Measurements from ENCODE around the gene TENM3.

TENM3 gene

DNA sequence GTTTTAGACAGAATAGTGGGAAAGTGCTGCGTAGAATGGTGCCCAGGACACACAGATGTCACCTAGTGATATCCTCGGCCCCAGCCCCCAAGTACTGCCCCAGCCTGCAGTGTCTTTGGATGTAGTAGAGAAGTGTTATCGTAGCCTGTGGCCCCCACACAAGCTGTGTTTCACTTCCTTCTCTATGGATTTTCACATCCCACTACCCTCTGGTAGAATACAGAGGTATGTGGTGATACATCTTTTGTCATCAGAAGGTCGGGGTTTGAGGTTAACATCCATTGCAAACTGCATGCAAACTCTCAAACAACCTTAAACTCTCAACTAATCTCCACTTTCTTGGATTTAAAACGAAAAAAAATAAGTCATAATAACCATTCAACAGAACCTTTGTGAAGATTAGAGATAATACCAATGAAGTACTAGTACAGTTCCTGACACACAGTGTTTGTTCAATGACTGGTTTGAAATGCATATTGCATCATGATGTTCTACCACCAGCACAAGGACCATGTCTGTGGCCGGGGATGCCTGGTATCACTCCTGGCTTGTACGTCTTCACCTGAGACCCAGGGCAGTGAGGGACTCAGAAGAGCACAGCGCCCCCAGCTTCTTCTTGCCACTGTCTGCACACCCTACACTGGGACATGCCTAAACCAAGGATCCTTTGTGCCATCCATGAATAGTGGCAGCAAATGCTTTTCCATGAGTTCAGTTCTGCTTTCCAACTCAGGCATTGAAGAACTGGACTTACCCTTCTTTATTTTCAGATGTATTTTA is 406.7 kb downstream of the TENM3 start:
- H3K9me3 ChIP-seq (ENCODE audit: control insufficient read depth in 1 of 2, low read length in 2 of 2) = no peaks in the 10 kb centered on the region
- H3K36me3 ChIP-seq (ENCODE audit: control insufficient read depth in 1 of 2, insufficient read depth in 2 of 2, low read length in 2 of 2) = no peaks in the 10 kb centered on the region
- H3K27ac ChIP-seq (ENCODE audit: low read depth, low read length) = no peak overlapping the region
- no peaks in the 10 kb centered on the region for H3K27me3 ChIP-seq (ENCODE audit: control insufficient read depth in 1 of 2, insufficient read depth in 2 of 2, low read length in 2 of 2)
- H3K4me3 ChIP-seq (ENCODE audit: low read depth in 1 of 2, low read length in 2 of 2) = no peak overlapping the region
- H3K9ac ChIP-seq (ENCODE audit: low read depth in 1 of 2, low read length in 2 of 2) = no peak overlapping the region
- H3K4me1 ChIP-seq (ENCODE audit: control insufficient read depth in 1 of 2, insufficient read depth in 2 of 2, low read length in 2 of 2) = no peaks in the 10 kb centered on the region

GRCh38 chr4:182653596-182653995 is 410.4 kb downstream of the TENM3 start:
- Histone ChIP-seq H3K9ac (ENCODE audit: low read depth in 1 of 2, low read length in 2 of 2) (no peak overlapping the region), H3K36me3 (ENCODE audit: control insufficient read depth in 1 of 2, insufficient read depth in 2 of 2, low read length in 2 of 2) (no peaks in the 10 kb centered on the region), H3K4me1 (ENCODE audit: control insufficient read depth in 1 of 2, insufficient read depth in 2 of 2, low read length in 2 of 2) (no peaks in the 10 kb centered on the region), H3K4me3 (ENCODE audit: low read depth in 1 of 2, low read length in 2 of 2) (no peak overlapping the region), H3K27me3 (ENCODE audit: control insufficient read depth in 1 of 2, insufficient read depth in 2 of 2, low read length in 2 of 2) (no peaks in the 10 kb centered on the region), H3K27ac (ENCODE audit: low read depth, low read length) (no peak overlapping the region), H3K9me3 (ENCODE audit: control insufficient read depth in 1 of 2, low read length in 2 of 2) (no peaks in the 10 kb centered on the region)

DNA sequence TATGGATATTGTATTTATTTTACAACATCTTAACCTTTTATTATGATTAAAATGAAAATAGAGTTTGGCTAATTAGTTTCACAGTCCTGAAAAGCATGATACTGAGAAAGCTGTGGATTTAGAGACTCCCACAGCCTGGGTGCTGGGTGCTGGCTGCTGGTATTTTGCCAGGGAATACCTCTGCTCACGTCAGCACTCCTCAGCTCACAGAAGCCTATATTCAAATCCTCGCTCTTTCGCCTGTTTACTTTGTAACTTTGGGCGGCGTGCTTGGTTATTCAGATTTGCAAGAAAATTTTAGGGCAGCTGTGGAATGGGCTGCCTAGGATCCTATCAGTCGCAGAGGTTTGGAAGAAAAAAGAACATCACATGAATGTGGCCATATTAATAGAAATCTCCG is 412.1 kb downstream of the TENM3 start:
- H3K27ac ChIP-seq (ENCODE audit: low read depth, low read length) = no peak overlapping the region
- no peaks in the 10 kb centered on the region for H3K27me3 ChIP-seq (ENCODE audit: control insufficient read depth in 1 of 2, insufficient read depth in 2 of 2, low read length in 2 of 2)
- no peaks in the 10 kb centered on the region for H3K36me3 ChIP-seq (ENCODE audit: control insufficient read depth in 1 of 2, insufficient read depth in 2 of 2, low read length in 2 of 2)
- H3K4me1 ChIP-seq (ENCODE audit: control insufficient read depth in 1 of 2, insufficient read depth in 2 of 2, low read length in 2 of 2) = no peaks in the 10 kb centered on the region
- no peaks in the 10 kb centered on the region for H3K9me3 ChIP-seq (ENCODE audit: control insufficient read depth in 1 of 2, low read length in 2 of 2)
- no peak overlapping the region for H3K9ac ChIP-seq (ENCODE audit: low read depth in 1 of 2, low read length in 2 of 2)
- H3K4me3 ChIP-seq (ENCODE audit: low read depth in 1 of 2, low read length in 2 of 2) = no peak overlapping the region

DNA sequence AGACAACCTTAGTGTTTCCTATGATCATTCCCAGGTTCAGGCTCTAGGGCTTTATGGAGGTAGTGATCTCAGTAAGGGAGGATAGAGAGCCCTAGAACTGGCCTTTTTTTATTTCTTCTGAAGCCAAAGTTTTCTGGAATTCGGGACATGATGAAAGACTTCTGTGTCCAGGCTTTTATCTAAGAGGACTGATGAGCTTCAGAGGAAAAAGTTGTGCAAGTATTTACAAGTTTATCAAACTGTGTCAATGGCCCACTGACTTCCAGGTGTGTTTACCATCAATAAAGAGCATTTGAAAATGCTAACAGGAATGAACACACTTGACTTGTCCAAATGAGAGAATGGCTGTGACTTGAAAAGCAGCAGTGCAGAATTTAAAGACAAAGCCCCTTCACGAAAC is 419.3 kb downstream of the TENM3 start:
- Histone ChIP-seq H3K36me3 (ENCODE audit: control insufficient read depth in 1 of 2, insufficient read depth in 2 of 2, low read length in 2 of 2) (no peaks in the 10 kb centered on the region), H3K4me3 (ENCODE audit: low read depth in 1 of 2, low read length in 2 of 2) (no peak overlapping the region), H3K4me1 (ENCODE audit: control insufficient read depth in 1 of 2, insufficient read depth in 2 of 2, low read length in 2 of 2) (no peaks in the 10 kb centered on the region), H3K9me3 (ENCODE audit: control insufficient read depth in 1 of 2, low read length in 2 of 2) (no peaks in the 10 kb centered on the region), H3K27ac (ENCODE audit: low read depth, low read length) (no peak overlapping the region), H3K27me3 (ENCODE audit: control insufficient read depth in 1 of 2, insufficient read depth in 2 of 2, low read length in 2 of 2) (no peaks in the 10 kb centered on the region), H3K9ac (ENCODE audit: low read depth in 1 of 2, low read length in 2 of 2) (no peak overlapping the region)

- Histone ChIP-seq H3K9ac (ENCODE audit: low read depth in 1 of 2, low read length in 2 of 2) (no peak overlapping the region), H3K36me3 (ENCODE audit: control insufficient read depth in 1 of 2, insufficient read depth in 2 of 2, low read length in 2 of 2) (no peaks in the 10 kb centered on the region), H3K9me3 (ENCODE audit: control insufficient read depth in 1 of 2, low read length in 2 of 2) (no peaks in the 10 kb centered on the region), H3K4me3 (ENCODE audit: low read depth in 1 of 2, low read length in 2 of 2) (no peak overlapping the region), H3K4me1 (ENCODE audit: control insufficient read depth in 1 of 2, insufficient read depth in 2 of 2, low read length in 2 of 2) (no peaks in the 10 kb centered on the region), H3K27ac (ENCODE audit: low read depth, low read length) (no peak overlapping the region), H3K27me3 (ENCODE audit: control insufficient read depth in 1 of 2, insufficient read depth in 2 of 2, low read length in 2 of 2) (no peaks in the 10 kb centered on the region)
Measured at GRCh38 chr4:182671231-182671630, 428.0 kb downstream of the TENM3 start.

DNA sequence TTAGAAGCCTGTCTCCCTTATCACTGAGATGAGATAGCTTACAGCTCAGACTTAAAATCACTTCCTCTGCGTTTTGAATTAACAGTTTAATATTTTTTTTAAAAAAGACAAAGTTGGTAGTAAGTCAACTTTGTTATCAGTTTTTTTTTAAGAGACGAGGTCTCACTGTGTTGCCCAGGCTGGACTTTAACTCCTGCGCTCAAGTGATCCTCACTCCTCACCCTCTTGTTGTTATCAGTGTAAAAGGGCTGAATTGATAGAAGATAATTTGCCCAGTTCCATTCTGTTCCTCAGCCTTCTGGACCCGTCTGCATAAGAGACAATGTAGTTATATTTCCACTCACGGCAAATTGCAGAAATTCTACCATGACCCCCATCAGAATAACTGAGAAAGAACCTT is 428.5 kb downstream of the TENM3 start:
- no peak overlapping the region for H3K4me3 ChIP-seq (ENCODE audit: low read depth in 1 of 2, low read length in 2 of 2)
- H3K27ac ChIP-seq (ENCODE audit: low read depth, low read length) = no peak overlapping the region
- H3K27me3 ChIP-seq (ENCODE audit: control insufficient read depth in 1 of 2, insufficient read depth in 2 of 2, low read length in 2 of 2) = no peaks in the 10 kb centered on the region
- no peak overlapping the region for H3K9ac ChIP-seq (ENCODE audit: low read depth in 1 of 2, low read length in 2 of 2)
- no peaks in the 10 kb centered on the region for H3K4me1 ChIP-seq (ENCODE audit: control insufficient read depth in 1 of 2, insufficient read depth in 2 of 2, low read length in 2 of 2)
- H3K36me3 ChIP-seq (ENCODE audit: control insufficient read depth in 1 of 2, insufficient read depth in 2 of 2, low read length in 2 of 2) = no peaks in the 10 kb centered on the region
- no peaks in the 10 kb centered on the region for H3K9me3 ChIP-seq (ENCODE audit: control insufficient read depth in 1 of 2, low read length in 2 of 2)

- Histone ChIP-seq H3K4me1 (ENCODE audit: control insufficient read depth in 1 of 2, insufficient read depth in 2 of 2, low read length in 2 of 2) (no peaks in the 10 kb centered on the region), H3K27me3 (ENCODE audit: control insufficient read depth in 1 of 2, insufficient read depth in 2 of 2, low read length in 2 of 2) (no peaks in the 10 kb centered on the region), H3K4me3 (ENCODE audit: low read depth in 1 of 2, low read length in 2 of 2) (no peak overlapping the region), H3K27ac (ENCODE audit: low read depth, low read length) (no peak overlapping the region), H3K9me3 (ENCODE audit: control insufficient read depth in 1 of 2, low read length in 2 of 2) (no peaks in the 10 kb centered on the region), H3K9ac (ENCODE audit: low read depth in 1 of 2, low read length in 2 of 2) (no peak overlapping the region), H3K36me3 (ENCODE audit: control insufficient read depth in 1 of 2, insufficient read depth in 2 of 2, low read length in 2 of 2) (no peaks in the 10 kb centered on the region)
Measured at GRCh38 chr4:182678590-182678989, 435.4 kb downstream of the TENM3 start.

DNA sequence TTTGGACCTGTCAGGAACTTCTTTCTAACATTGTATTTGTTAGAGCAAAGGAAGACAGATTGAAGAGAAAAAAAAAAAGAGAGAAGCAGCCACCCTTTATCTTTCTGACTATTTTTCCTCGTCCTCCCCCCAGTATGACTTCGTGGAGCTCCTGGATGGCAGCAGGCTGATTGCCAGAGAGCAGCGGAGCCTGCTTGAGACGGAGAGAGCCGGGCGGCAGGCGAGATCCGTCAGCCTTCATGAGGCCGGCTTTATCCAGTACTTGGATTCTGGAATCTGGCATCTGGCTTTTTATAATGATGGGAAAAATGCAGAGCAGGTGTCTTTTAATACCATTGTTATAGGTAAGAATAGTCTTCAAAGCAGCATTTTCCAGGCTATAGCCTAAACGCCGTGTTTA is 436.3 kb downstream of the TENM3 start:
- no peaks in the 10 kb centered on the region for H3K4me1 ChIP-seq (ENCODE audit: control insufficient read depth in 1 of 2, insufficient read depth in 2 of 2, low read length in 2 of 2)
- H3K27ac ChIP-seq (ENCODE audit: low read depth, low read length) = no peak overlapping the region
- H3K9me3 ChIP-seq (ENCODE audit: control insufficient read depth in 1 of 2, low read length in 2 of 2) = no peaks in the 10 kb centered on the region
- H3K4me3 ChIP-seq (ENCODE audit: low read depth in 1 of 2, low read length in 2 of 2) = no peak overlapping the region
- no peaks in the 10 kb centered on the region for H3K36me3 ChIP-seq (ENCODE audit: control insufficient read depth in 1 of 2, insufficient read depth in 2 of 2, low read length in 2 of 2)
- H3K9ac ChIP-seq (ENCODE audit: low read depth in 1 of 2, low read length in 2 of 2) = no peak overlapping the region
- H3K27me3 ChIP-seq (ENCODE audit: control insufficient read depth in 1 of 2, insufficient read depth in 2 of 2, low read length in 2 of 2) = no peaks in the 10 kb centered on the region

GRCh38 chr4:182680234-182680653 is 437.0 kb downstream of the TENM3 start:
- no peaks in the 10 kb centered on the region for H3K27me3 ChIP-seq (ENCODE audit: control insufficient read depth in 1 of 2, insufficient read depth in 2 of 2, low read length in 2 of 2)
- no peak overlapping the region for H3K27ac ChIP-seq (ENCODE audit: low read depth, low read length)
- no peaks in the 10 kb centered on the region for H3K4me1 ChIP-seq (ENCODE audit: control insufficient read depth in 1 of 2, insufficient read depth in 2 of 2, low read length in 2 of 2)
- H3K9me3 ChIP-seq (ENCODE audit: control insufficient read depth in 1 of 2, low read length in 2 of 2) = no peaks in the 10 kb centered on the region
- H3K4me3 ChIP-seq (ENCODE audit: low read depth in 1 of 2, low read length in 2 of 2) = no peak overlapping the region
- no peak overlapping the region for H3K9ac ChIP-seq (ENCODE audit: low read depth in 1 of 2, low read length in 2 of 2)
- no peaks in the 10 kb centered on the region for H3K36me3 ChIP-seq (ENCODE audit: control insufficient read depth in 1 of 2, insufficient read depth in 2 of 2, low read length in 2 of 2)

DNA sequence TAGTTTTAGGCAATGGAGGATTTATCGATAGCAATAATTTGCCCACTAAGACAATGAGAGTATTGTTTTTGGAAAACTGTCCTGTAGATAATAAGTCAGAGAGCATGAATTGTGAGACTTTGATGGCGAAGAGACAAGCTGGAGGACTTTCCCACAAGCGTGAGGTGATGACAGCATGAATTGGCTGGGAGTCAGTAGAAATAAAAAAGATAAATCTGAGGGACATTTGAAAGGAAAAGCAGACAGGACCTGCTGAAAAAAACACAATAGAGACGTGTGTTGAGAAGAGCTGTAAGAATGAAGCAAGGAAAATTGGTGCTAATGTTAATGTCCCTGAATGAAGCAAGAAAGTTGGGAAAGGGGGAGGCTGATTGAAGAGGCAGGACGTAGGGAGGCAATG is 440.5 kb downstream of the TENM3 start:
- H3K36me3 ChIP-seq (ENCODE audit: control insufficient read depth in 1 of 2, insufficient read depth in 2 of 2, low read length in 2 of 2) = no peaks in the 10 kb centered on the region
- H3K27me3 ChIP-seq (ENCODE audit: control insufficient read depth in 1 of 2, insufficient read depth in 2 of 2, low read length in 2 of 2) = no peaks in the 10 kb centered on the region
- H3K9ac ChIP-seq (ENCODE audit: low read depth in 1 of 2, low read length in 2 of 2) = no peak overlapping the region
- H3K27ac ChIP-seq (ENCODE audit: low read depth, low read length) = no peak overlapping the region
- H3K4me1 ChIP-seq (ENCODE audit: control insufficient read depth in 1 of 2, insufficient read depth in 2 of 2, low read length in 2 of 2) = no peaks in the 10 kb centered on the region
- H3K9me3 ChIP-seq (ENCODE audit: control insufficient read depth in 1 of 2, low read length in 2 of 2) = no peaks in the 10 kb centered on the region
- H3K4me3 ChIP-seq (ENCODE audit: low read depth in 1 of 2, low read length in 2 of 2) = no peak overlapping the region
